ENCODE data around the gene UACA.
A peak's percentile ranks its signal among the peaks of the same experiment; 100 is the strongest.

Gene UACA

GRCh38 chr15:70629735-70630273 lies 133.6 kb downstream of the UACA start:
- H3K9ac ChIP-seq (ENCODE audit: low read depth, low read length, poor library complexity, severe bottlenecking): peak overlapping the region; percentile 30
- no peaks in the 10 kb centered on the region for H3K79me2 ChIP-seq (ENCODE audit: insufficient read depth, low read length)
- H3K4me1 ChIP-seq (ENCODE audit: insufficient read depth, low read length, poor library complexity, severe bottlenecking): peaks cover 72% of the 10 kb centered on the region
- peaks cover 13% of the 10 kb centered on the region for H3F3A ChIP-seq (ENCODE audit: low read depth)
- H3K9me2 ChIP-seq (replicated peaks; ENCODE audit: low read depth, low read length): no peaks in the 10 kb centered on the region
- H4K20me1 ChIP-seq (ENCODE audit: insufficient read depth, low read length, poor library complexity, severe bottlenecking): no peaks in the 10 kb centered on the region
- no peak overlapping the region for H3K4me3 ChIP-seq (ENCODE audit: low read length, poor library complexity, severe bottlenecking)
- H2AFZ ChIP-seq (ENCODE audit: low read length): no peak overlapping the region
- H3K9me3 ChIP-seq (ENCODE audit: insufficient read depth, low read depth, low read length): no peaks in the 10 kb centered on the region
- TF ChIP-seq EZH2phosphoT487 (IDR thresholded peaks at IDR 0.05; ENCODE audit: borderline replicate concordance) (no peak), CTCF (conservative IDR thresholded peaks at IDR 0.05; ENCODE audit: low read length) (no peak)
- no peaks in the 10 kb centered on the region for H3K27me3 ChIP-seq (ENCODE audit: insufficient read depth, low read length, poor library complexity, severe bottlenecking)
- no peak overlapping the region for H3K4me2 ChIP-seq (ENCODE audit: low read depth, low read length, poor library complexity, severe bottlenecking)
- H3K36me3 ChIP-seq (ENCODE audit: insufficient read depth, low read length): no peaks in the 10 kb centered on the region

DNA sequence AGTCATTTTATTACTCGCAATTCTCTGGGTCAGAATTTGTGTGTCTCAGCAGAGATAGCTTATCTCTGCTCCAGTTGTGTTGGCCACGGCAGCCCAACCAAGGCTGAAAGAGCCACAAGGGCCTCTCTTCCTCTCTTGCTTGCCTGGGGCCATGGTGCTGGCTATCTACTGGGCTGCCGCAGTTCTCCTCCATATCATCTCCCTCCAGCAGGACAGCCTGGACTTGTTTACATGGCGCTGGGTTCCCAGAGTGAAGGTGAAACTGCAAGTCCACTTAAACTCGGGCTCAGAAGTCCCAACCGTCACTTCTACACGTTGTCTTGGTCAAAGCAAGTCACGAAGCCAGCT lies 134.8 kb downstream of the UACA start:
- no peaks in the 10 kb centered on the region for H3K9me3 ChIP-seq (ENCODE audit: insufficient read depth, low read depth, low read length)
- peak overlapping the region; percentile 63 for H3K9ac ChIP-seq (ENCODE audit: low read depth, low read length, poor library complexity, severe bottlenecking)
- peak overlapping the region; percentile 72 for H3K4me2 ChIP-seq (ENCODE audit: low read depth, low read length, poor library complexity, severe bottlenecking)

GRCh38 chr15:70627734-70628548 lies 135.4 kb downstream of the UACA start:
- Histone ChIP-seq H3K79me2 (ENCODE audit: insufficient read depth, low read length) (no peaks in the 10 kb centered on the region), H2AFZ (ENCODE audit: low read length) (peak overlapping the region; percentile 11; the same call in 1 of the 2 replicates), H3K9me2 (replicated peaks; ENCODE audit: low read depth, low read length) (no peaks in the 10 kb centered on the region), H3K4me3 (ENCODE audit: low read length, poor library complexity, severe bottlenecking) (peak overlapping the region; percentile 49), H3K9me3 (ENCODE audit: insufficient read depth, low read depth, low read length) (peaks cover under 1% of the 10 kb centered on the region; the same call in 1 of the 2 replicates), H4K20me1 (ENCODE audit: insufficient read depth, low read length, poor library complexity, severe bottlenecking) (no peaks in the 10 kb centered on the region), H3K27me3 (ENCODE audit: insufficient read depth, low read length, poor library complexity, severe bottlenecking) (no peaks in the 10 kb centered on the region), H3K36me3 (ENCODE audit: insufficient read depth, low read length) (no peaks in the 10 kb centered on the region), H3K4me2 (ENCODE audit: low read depth, low read length, poor library complexity, severe bottlenecking) (peak overlapping the region; percentile 72), H3K4me1 (ENCODE audit: insufficient read depth, low read length, poor library complexity, severe bottlenecking) (peaks cover 61% of the 10 kb centered on the region), H3F3A (ENCODE audit: low read depth) (peaks cover 13% of the 10 kb centered on the region), H3K9ac (ENCODE audit: low read depth, low read length, poor library complexity, severe bottlenecking) (peak overlapping the region; percentile 63)
- TF ChIP-seq EZH2phosphoT487 (IDR thresholded peaks at IDR 0.05; ENCODE audit: borderline replicate concordance): no peak
- no peak for TF ChIP-seq CTCF (conservative IDR thresholded peaks at IDR 0.05; ENCODE audit: low read length)

More for the DNA sequence above, 134.8 kb downstream of the UACA start:
- Histone ChIP-seq H3K36me3 (ENCODE audit: insufficient read depth, low read length) (no peaks in the 10 kb centered on the region), H3K4me3 (ENCODE audit: low read length, poor library complexity, severe bottlenecking) (peak overlapping the region; percentile 49), H4K20me1 (ENCODE audit: insufficient read depth, low read length, poor library complexity, severe bottlenecking) (no peaks in the 10 kb centered on the region), H3F3A (ENCODE audit: low read depth) (peaks cover 13% of the 10 kb centered on the region), H3K9me2 (replicated peaks; ENCODE audit: low read depth, low read length) (no peaks in the 10 kb centered on the region), H2AFZ (ENCODE audit: low read length) (peak overlapping the region; percentile 11; the same call in 1 of the 2 replicates), H3K27me3 (ENCODE audit: insufficient read depth, low read length, poor library complexity, severe bottlenecking) (no peaks in the 10 kb centered on the region), H3K79me2 (ENCODE audit: insufficient read depth, low read length) (no peaks in the 10 kb centered on the region), H3K4me1 (ENCODE audit: insufficient read depth, low read length, poor library complexity, severe bottlenecking) (peaks cover 66% of the 10 kb centered on the region)
- TF ChIP-seq CTCF (conservative IDR thresholded peaks at IDR 0.05; ENCODE audit: low read length) (no peak), EZH2phosphoT487 (IDR thresholded peaks at IDR 0.05; ENCODE audit: borderline replicate concordance) (no peak)
